Suppressor macrophage treated with lipopolysaccharide for 1 hour (primary cell): Measurements from ENCODE around the gene HOXA9.

Experiments used
- DNase-seq, 3 donors: peaks; one replicate each; pipeline ENCODE4 v3.0.0-alpha.2; 2020 to 2022

Gene HOXA9

DNA sequence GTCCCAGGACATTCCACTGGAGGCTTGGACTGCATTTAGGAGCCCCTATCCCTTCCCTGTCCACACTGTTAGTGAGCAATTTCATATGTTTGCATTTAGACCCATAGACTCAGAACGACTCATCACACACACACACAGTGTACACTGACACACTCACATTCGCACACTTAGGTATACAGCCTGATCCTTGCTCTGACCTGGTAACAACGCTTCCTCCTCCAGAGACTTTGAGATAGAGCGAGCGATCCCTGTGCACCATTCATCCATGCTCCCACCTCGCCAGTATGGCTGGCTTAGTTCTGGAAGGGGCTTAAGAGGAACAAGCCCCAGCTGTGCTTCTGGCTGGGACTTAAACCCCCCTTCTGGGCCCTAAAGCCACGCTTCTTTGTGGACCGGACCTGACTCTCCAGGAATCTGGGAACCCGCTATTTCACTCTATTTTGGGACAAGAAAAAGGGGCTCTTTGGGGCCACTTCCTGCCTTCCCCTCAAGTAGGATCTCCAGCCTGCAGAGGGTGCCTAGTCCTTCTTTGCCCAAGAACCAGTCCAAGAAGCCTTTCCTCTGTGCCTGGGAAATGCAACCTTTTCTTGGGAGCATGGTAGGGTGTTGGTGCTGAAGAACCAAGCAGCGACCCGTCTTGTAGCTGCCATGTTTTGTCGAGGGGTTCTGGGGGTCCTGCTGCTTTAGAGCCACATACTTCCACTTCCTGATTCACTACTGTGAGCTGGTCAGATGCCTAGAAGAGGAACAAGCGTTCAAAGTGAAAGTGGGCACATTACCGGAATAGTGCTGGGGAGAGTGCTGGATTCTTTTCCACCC, 35.6 kb upstream of the HOXA9 start:
- peak; percentile 70 to 79 (median 74) for DNase-seq

DNA sequence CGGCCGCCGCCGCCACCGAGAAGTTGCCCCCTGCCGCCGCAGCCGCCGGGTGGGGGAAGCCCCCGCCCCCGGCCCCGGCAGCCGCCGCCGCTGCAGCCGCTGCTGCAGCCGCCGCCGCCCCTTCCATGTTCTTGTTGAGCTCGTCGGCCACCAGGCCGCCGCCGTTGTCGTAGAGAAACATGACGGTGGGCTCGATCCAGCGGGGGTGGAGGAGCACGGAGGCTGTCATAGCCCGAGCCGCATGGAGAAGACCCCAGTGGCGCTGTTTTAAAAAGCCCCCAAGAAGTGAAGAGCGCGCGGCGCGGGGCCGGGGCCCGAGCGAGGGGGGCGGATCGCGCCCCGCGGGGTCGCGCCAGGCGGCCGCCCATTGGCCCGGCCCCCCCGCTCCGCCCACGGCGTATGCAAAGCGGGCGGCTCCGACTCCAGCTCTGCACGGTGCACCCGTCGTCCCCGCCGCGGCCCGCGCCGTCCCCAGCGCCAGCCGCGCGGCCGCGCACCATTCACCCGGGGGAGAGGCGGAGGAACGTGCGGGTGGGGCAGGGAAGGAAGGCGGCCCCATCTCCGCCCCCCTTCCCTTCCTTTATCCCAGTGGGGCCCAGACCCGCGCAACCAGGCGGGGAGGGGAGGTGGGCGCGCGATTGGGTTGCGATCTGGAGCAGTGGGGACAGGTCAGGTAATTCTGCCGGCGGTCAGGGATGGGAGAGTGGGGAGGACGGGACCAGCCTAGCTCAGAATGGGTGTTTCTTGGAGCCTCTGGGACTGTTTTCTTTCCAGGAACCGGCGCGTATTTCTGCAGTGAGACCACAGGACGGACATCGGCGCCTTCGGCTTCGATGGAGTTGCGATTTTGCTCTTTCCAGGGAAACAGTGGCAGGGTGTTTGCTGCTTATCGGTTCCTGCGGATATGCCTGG, 34.8 kb upstream of the HOXA9 start, which contains the start of gene HOXA13:
HOXA13 (minus strand) TSS at position 243 of the 912 bp plus-strand sequence; CDS start at position 229, 14 bp downstream.
- peak in 1 of 3 donors; percentile 56 for DNase-seq

DNA sequence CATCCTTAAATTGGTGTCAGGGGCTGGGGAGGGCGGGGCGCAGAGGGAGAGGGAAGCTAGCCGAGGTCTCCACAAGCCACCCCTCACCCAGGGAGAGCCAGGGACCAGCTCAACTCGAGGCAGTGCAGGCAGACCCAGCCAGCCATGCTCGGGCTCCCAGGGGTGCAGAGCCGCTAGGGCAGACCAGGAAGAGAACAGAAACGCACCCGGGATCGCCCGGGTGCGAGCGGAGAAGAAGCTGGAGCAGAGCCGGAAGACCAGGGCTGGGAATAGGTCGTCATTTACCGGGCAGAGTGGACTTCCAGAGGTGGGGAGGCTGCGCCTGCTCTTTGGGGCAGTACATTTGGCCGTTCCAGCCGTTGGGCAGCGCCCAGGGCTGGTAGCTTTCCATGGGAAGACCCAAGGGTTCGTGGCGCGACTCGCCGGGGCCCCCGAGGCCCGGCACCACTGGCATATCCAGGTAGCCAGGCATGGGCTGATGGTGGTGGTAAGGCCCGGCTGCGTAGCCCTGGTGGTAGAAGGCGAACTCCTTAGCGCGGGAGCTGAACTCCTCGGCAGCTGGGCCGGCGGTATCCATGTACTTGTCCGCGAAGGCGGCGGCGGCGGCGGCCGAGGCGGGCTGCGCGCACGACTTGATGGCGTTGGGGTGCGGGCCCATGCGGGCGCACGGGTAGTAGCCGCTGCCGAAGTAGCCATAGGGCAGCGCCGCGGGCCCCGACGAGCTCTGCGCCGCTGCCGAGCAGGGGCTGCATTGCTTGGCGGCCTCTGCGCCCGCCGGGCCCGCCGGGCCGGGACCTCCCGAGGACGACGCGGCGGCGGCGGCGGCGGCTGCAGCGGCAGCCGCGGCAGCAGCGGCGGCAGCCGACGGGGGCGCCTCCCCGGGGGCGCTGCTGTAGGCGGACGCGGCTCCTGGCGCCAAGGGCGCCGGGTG, 33.8 kb upstream of the HOXA9 start:
- peak in 1 of 3 donors; percentile 51 for DNase-seq

DNA sequence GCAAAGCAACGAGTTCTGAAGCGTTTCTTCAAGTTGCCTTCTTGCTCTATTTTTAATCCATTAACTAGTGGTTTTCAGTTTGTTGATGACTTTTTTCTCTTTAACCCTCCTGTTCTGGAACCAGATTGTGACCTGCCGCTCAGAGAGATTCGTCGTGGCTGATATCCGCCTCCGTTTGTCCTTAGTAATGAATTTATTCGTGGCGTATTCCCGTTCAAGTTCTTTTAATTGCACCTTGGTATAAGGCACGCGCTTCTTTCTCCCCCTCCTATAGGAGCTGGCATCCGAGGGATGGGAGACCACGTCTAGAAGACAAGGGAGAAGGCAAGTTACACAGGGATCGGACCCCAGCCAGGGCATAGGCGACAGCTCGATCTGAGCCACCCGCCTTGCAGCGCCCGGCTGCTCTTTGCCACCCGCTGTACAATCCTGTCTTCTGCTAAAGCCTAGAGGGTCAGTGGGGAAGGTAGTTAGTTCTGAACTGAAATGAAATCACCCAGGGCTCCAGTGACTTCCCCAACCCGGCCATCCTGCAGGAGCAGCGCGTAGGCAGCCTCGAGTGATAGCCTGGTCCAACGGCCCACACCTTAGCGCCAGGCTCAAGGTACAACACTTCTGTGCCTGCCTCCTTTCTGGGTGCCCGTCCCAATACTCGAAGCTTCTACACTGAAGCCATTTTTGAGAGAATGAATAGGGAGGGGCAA, 33.0 kb upstream of the HOXA9 start:
- peak in 1 of 3 donors; percentile 37 for DNase-seq

DNA sequence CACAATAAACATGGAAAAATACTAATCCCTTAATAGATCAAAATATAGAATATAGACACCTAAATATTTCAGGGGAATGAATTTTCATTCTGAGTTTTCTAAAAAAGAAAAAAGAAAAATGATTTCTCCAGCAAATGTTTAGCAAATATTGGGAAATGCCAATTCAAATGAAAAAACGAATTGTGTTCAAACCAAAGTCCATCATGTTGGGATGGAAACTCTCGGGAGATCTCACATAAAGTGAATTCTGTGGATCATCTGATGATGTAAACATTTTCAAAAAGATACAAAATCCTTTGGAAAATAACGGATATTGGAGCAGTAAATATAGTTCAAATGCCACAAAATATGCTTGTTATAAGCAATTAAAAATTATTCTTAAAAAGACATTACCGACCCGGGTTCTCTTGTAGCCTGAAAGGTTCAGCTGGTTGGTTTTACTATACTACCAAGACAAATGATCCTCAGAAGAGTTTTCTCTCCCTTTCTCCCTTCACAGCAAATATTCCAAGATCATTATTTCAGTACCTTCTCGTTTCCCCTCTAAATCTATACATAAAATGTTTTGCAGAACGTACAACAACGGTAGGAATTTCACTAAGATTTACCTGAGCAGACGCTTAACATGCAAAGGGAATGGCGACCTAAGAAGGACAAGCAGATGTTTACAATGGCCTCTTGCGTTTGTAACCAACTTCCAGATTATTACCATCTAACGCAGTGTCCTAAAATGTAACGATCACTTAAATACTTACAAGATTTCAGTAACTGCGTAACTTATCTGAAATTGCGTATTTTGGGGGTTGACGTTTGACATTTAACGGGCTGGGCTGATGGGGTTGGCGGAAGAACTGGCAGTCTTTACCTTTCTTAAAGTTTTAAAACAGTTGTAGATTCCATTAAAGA, 32.1 kb upstream of the HOXA9 start:
- no peak for DNase-seq

DNA sequence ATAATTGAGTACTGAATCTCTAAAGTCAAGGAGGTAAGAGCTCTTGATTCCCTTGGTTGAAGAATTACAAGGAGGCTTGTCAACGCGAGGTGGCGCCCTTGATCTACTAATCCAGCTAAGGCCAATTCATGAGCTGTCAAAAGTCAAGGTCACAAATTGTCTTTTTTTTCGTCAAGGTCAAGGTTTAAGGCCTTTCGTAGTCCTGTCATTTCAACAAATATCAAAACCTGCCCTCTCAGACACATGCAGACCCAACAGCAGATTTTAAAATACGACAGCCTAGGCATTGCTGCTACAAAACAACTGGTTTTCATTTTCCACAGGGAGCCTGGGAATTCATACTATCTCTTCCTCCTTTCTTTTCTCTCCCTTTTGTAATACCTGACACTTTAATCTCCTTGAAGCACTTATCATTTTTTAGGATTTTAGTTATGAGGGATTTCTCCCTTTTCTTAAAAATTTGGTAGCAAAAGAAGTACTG, 31.0 kb upstream of the HOXA9 start:
- peak; percentile 83 to 90 (median 89) for DNase-seq

DNA sequence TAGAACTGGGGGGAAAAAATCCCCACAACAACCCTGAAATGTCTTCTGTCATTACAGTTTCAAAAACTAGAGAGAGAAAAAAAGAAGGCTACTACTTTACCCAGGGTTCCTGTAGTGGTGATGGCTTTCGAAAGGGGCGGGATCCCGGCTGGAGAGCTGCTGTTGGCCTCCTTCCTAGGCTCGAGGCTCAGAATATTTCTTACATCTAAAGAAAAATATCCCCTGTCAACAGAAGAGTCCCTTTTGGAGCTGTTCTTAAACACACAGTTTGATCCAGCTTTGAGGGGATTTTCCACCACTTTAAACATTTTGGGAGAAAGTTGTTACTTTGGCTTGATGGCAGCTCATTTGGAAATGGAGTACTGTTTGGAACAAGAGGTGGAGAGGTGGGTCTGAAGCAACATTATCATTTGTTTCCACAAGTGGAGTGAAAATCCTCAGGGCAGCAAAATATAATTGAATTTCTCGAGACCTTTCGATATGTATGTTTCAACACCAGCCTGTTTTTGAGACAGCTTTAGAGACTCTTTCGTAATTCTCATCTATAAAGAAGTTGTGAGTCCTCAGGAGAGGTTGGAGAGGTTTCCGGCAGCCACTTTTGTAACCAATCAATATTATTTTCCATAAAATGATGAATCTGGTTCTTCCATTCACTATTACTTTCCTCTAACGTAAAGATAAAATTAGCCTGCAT, 29.5 kb upstream of the HOXA9 start:
- DNase-seq: no peak

DNA sequence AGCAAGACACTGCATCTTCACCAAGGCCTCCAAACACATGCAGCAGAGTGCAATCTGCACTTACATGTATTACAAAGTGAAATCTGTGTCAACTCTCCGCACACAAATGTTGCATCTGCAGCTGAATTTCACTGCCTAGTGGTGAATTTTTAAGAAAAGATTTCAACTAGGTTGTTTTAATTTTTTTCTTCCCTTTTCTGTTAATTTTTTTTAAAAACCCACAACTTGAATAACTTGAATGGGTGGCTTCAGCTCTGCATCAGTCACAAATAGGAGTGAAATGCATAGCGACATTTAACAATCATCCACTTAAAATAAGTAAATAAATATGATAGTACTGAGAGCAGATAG, 28.6 kb upstream of the HOXA9 start:
- no peak for DNase-seq

DNA sequence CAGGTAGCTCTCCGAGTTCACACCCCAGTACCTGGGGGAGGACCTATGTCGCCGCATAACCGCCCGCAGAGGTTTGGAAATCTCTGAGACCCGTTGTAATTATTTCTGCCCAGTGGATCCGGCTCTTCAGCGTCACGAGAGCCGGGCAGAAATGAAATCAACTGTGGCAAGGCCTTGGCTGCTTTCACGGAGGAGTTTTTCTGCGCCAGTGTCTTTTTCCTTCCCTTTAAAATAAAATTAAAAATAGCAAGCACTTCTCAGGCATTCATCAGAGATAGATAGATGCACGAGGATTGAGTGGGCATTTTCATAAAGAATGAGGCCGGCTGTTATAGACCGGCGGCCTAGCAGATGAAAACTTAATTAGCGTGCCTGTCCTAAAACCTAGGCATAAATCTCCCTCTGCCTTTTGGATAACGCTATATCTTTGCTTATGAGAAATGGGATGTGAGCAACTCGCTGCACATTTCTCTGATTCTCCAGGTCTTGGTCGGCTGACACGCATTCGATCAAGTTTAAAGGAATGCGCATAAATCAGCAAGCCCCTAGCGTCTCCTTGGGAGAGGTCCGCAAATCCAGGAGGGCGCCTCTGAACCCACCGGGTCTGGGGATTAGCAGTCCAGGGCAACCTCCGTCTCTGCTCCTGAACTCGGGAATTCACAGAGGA, 28.1 kb upstream of the HOXA9 start:
- no peak for DNase-seq

DNA sequence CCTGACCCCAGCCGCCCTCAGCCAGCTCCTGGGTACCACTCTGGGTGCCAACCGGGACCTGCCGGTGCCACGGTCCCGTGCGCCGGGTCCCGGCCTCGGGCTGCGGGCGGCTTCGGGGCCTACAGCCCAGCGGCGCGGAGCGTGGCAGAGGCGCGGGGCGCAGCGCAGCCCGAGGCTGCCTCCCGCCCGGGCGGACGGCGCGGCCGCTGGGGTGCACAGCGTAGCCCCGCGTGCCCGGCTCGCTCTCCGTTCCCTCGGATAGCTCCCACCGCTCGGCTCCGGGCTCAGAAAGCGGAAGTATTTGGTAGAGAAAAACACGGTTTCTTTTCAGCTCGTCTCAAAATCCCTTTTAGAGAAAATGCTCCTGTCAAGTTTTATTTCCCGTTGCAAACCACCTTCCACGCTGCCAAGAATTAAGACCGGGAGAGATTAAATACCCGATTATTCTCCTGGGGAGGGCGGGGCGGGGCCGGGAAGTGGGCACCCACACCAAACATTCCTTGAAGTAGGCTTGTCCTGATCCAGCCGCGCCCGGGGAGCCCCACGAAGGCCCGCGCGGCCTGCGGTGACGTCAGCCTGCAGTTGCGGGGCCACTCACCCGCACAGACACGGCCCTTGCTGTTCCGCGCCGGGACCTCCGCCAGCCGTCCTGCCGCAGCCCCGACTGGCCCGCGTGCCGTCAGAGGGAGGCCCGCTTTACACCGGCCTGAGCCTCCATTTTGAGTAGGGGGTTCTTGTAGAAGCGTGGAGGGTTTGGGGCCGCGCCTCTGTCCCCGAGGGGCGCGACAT, 27.4 kb upstream of the HOXA9 start:
- peak; percentile 73 to 85 (median 77) for DNase-seq

DNA sequence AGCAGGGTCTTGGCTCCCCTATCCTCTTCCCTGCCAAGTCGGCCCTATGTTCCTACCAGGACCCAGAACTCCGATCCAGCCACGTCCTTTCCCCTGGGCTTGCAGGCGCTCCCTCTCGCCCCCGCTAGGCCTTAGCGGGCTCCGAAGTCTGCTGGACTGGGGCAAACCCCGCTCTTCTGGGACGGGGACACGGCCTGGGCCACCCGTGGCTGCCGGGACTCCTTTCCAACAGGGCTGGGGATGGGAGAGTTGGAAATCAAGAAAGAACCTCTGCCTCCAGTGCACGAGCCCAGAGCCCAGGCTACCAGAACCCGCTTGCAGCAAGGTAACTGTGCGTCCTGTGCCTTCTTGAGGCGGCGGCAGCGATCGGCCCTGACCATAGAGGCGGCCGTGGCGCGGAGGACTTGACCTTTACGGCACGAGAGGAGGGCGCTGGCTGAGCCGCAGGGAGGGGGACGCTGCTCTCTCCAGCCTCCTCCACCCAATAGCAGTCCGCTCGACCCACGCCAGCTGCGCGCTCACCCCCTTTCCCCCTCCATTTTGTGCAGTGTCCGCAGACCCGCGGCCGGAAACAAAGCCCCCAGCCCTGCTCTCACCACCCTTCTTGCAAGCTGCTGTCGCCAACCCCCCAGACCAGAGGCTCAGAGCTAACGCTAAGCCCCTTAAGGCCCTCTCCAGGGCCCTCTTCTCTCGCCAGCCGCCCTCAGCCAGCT, 26.7 kb upstream of the HOXA9 start:
- DNase-seq: peak in 1 of 3 donors; percentile 27

DNA sequence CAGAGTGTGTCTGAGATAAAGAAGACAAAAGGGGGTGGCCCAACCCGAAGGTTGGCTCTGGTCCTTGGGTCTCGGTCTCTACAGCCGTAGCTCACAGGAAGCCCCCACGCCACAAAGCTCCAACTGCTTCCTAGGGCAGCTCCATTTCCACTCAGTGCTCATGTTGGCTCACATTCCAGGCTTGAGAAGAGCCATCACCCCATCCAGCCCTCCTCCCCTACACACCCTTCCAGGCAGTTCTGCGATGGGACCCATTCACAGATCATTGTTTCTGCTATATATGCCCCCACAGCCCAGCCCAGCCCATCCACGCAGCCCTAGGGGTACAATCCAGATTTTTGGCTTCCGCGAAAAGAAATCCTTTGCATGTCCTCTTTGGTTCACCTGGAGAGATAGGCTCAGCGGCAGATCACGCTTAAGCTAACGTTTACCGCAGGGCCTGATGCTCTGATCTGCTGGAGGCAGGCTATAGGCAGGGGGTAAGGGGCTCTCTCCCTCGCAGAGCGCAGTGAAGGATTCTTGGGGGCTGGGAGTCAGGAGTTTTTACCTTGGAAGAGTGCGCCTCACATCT, 25.9 kb upstream of the HOXA9 start:
- no peak for DNase-seq

DNA sequence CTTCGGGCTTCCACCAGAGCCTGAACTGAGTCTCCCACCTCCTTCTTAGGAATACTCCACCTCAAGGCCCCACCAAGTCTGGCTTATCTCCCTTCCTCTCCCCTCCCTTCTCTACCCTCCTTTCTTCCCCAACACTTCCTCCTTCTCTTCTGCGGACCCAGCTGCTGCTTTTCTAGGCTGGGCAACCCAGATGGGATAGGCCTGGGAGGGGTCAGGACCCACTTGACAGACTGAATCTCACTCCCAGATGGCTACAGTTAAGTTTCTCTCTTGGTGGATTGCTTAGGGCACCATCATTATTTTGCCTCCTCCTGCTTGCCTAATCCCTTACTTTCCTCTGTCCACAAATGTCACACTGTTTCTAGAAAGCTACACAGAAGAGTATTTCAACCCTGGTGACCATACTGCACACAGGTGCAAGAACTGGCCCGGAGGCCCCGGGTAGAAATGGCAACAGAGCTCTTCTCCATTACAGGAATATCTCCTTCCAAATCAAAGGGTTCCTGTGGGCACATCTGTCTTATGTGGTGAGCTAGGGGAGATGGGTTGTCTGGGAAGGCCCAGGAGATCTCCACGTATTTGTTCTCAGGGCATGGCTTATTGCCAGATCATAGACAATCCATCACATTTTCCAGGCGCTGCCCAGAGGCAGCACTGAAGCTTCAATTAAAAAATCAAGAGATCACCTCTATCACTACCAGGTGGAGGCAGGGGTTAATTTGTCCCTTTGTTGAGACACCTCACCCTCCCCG, 24.8 kb upstream of the HOXA9 start:
- DNase-seq: no peak

DNA sequence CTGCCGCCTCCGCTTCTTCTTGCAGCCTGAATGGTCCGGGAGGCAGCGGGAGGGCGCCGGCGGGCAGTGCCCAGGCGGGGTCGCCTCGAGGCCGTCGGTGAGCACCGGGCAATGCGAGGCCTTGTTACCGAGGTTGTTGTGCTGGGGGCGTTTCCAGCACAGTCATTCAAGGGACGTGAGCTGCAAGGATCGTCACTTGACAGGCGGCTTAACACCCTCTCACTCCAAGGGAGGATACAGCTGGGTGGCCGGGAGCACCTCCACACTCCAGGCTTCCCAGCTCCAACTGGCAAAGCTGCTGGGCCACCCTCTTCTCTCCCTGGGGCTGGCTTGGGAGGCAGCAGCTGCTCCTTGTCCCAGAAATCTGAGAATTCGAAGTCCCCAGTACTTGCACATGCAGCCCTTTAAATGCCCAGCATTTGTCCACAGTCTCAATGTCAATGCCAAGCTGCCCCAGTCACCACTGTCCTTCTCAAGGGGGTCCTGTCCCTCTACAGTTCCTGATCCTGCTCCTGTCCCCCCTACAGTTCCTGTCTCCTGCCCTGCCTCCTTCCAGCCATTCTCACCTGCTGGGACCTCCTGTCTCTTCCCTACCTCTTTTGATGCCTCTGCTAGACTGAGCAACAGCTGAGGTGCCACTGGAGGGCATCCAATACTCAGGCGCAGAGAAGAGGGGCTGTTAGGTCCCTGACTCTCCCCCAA, 24.1 kb upstream of the HOXA9 start:
- no peak for DNase-seq

DNA sequence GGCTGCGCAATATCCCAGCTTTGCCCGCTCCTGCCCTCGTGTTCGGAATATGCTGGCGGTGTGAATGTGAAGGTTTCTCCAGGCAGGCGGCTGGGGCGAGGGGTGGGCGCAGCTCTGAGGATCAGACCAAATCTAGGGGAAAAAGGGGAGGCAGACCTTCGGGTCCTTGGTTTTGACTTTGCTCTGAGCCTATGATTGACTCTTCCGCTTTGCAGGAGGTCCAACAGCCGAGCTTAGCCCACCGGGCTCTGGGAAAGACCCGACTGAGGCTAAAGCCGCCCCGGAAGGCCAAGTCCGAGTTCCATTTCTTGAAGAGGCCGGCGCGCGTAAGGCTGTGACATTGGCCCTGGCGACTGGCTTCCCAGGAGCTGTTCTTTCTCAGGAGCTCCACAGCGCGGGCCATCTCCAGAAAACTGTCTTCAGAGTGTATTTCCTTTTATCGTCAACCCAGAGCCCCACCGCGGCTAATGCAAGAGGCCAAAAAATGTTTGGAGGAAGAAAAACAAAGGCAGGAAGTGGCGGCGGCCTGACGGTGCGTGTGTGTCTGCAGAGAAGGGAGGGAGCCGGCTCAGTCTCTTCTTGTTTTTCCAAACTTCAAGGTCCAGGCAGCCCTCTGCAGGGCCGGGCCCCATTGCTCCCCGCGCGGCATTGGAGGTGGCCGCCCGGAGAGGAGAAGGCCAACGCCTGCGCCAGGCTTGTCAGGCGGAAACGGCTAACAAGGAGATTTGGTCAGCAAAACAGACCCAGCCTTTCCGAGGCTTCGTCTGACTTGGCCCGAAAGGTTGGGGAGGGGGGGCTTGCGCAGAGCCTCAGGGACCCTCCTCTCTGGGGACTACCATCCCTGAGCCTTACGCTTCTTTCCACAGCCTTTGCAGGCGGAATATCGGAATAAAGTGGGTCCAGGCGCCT, 23.3 kb upstream of the HOXA9 start:
- DNase-seq: peak in 1 of 3 donors; percentile 51
